OCI-LY7 (cell line): ENCODE results near the gene RAB1A. TPM values are rescaled to one million over a fixed set of nuclear protein-coding genes. Genes with fewer than 3 reads are reported as not detected.

Experiments
- BruUV-seq: library from RNA; stranded (reverse); fragments of 400-500 nt; replicated peaks from 2 replicates; lab custom pipeline; 2021; lab: Mats Ljungman, UMichigan
- CTCF ChIA-PET: fragments of 300-600 bp; sonication (Branson Sonifier 250); formaldehyde crosslinking; loops from one replicate; lab custom pipeline; 2022; ENCODE audit warnings: antibody characterized with exemption; ENCODE audit not compliant: unreplicated experiment; lab: Charles Lee
- POLR2A ChIA-PET: fragments of 300-600 bp; sonication (Branson Sonifier 250); formaldehyde crosslinking; loops from one replicate; lab custom pipeline; 2022; ENCODE audit warnings: antibody characterized with exemption; lab: Charles Lee
- DNase-seq: peaks from one replicate; pipeline ENCODE4 v3.0.0-alpha.2; 2015; ENCODE audit warnings: low spot score
- H2AFZ ChIP-seq: fragments of 200-600 bp; sonication (generic), shearing (Covaris generic); 2 replicates; pipeline ENCODE4 v1.6.1; 2014; ENCODE audit warnings: mild to moderate bottlenecking, antibody characterized with exemption, low read length, moderate library complexity
- H3K27ac ChIP-seq: fragments of 200-600 bp; sonication (generic); 2 replicates; pipeline ENCODE4 v1.5.1; 2014; ENCODE audit warnings: mixed run types, low read depth, mild to moderate bottlenecking, moderate library complexity, low read length, inconsistent platforms; ENCODE audit not compliant: poor library complexity, severe bottlenecking
- H3K36me3 ChIP-seq: fragments of 200-600 bp; sonication (generic); 2 replicates; pipeline ENCODE4 v1.6.1; 2014; ENCODE audit warnings: mild to moderate bottlenecking, antibody characterized with exemption, low read length, moderate library complexity, mixed read lengths; ENCODE audit not compliant: insufficient read depth
- H3K4me1 ChIP-seq: fragments of 200-600 bp; sonication (generic); 2 replicates; pipeline ENCODE4 v1.5.1; 2014; ENCODE audit warnings: mild to moderate bottlenecking, low read length; ENCODE audit not compliant: insufficient read depth, poor library complexity, severe bottlenecking
- H3K4me2 ChIP-seq: fragments of 200-600 bp; sonication (generic); 2 replicates; pipeline ENCODE4 v1.6.1; 2014; ENCODE audit warnings: mild to moderate bottlenecking, low read length
- H3K4me3 ChIP-seq: fragments of 200-600 bp; sonication (generic); 2 replicates; pipeline ENCODE4 v1.5.1; 2014; ENCODE audit warnings: mild to moderate bottlenecking, low read depth, low read length; ENCODE audit not compliant: poor library complexity, severe bottlenecking
- H3K79me2 ChIP-seq: fragments of 200-600 bp; sonication (generic); 2 replicates; pipeline ENCODE4 v1.6.1; 2016; ENCODE audit warnings: low read depth, mild to moderate bottlenecking, low read length, moderate library complexity, mixed read lengths; ENCODE audit not compliant: insufficient read depth
- H3K9me2 ChIP-seq: fragments of 200-600 bp; sonication (generic); 2 replicates; pipeline ENCODE4 v1.6.1; 2016; ENCODE audit warnings: mild to moderate bottlenecking, low read length, mixed read lengths; ENCODE audit not compliant: insufficient read depth
- H3K9me3 ChIP-seq: fragments of 200-600 bp; sonication (generic); 2 replicates; pipeline ENCODE4 v1.6.1; 2014; ENCODE audit warnings: mild to moderate bottlenecking, mixed run types, low read length, mixed read lengths
- H4K20me1 ChIP-seq: fragments of 200-600 bp; sonication (generic); 2 replicates; pipeline ENCODE4 v1.6.1; 2014; ENCODE audit warnings: mild to moderate bottlenecking, antibody characterized with exemption, low read length, moderate library complexity, mixed read lengths; ENCODE audit not compliant: insufficient read depth
- EZH2phosphoT487 ChIP-seq: fragments of 200-600 bp; sonication (generic); IDR thresholded peaks from 2 replicates; pipeline ENCODE4 v1.6.1; 2018; ENCODE audit warnings: low read depth, borderline replicate concordance, mild to moderate bottlenecking, mixed run types, antibody characterized with exemption, low read length, moderate library complexity, mixed read lengths
- intact Hi-C: fragments of 100-400 bp; cut with micrococcal nuclease; formaldehyde crosslinking; loops from one replicate; pipeline ENCODE4 v1.10.0; 2022; ENCODE audit not compliant: unreplicated experiment
- total RNA-seq, 2 experiments: library from RNA; depleted of rRNA in 1 of 2; stranded (reverse); fragments of >200 nt in 1 of 2; shearing (Covaris generic) in 1 of 2; gene quantifications; 2 replicates each; pipeline ENCODE4 v1.2.3, GENCODE V29; 2014 to 2022
- TF ChIP-seq, protein P1 (sequence below): fragments of 200-600 bp; sonication (generic); conservative IDR thresholded peaks from 2 replicates; pipeline ENCODE4 v1.5.1; 2014; ENCODE audit warnings: mild to moderate bottlenecking, antibody characterized with exemption, low read length, moderate library complexity, mixed read lengths

The RAB1A gene
- total RNA-seq, 2 experiments from 2014 or later: 39.7 to 75.4 TPM

DNA sequence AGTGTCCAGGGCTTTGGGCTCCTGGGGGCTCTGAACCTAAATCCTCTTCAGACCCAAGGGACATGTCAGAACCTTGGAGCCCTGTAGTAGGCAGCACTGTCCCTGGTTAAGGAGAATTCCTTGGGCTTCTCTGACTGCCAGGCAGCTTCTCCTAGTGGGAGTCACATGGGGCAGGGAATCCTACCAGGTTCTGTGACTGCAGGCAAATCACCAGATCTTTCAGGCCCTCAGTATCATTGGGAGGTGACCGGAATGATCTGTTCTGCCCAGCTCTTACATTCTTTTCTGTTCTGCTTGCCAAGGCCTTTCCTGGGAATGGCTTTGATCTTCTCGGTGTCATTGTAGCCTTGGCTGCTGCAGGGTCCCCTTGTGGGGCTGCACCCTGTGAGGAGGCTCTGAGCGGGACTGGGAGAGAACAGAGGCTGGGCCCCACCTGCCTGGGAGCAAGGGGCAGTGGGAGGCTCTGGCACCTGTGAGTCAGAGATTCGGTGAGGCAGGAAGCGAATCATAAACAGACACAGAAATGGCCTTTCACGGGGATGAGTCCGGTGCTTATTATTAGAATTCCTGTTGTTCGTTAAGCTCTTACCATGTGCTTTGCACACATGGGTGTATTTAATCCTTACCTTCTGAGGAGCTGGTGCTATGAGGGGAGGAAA lies 59.6 kb downstream of the RAB1A start:
- Histone ChIP-seq H3K36me3 (peaks cover 36% of the 10 kb centered on the region), H3K4me2 (peak overlapping the region; percentile 64), H3K4me1 (peaks cover 78% of the 10 kb centered on the region), H3K9me3 (no peaks in the 10 kb centered on the region), H3K27ac (peak overlapping the region; percentile 83), H3K79me2 (no peaks in the 10 kb centered on the region), H4K20me1 (no peaks in the 10 kb centered on the region), H3K9me2 (no peaks in the 10 kb centered on the region), H3K4me3 (peak overlapping the region; percentile 15), H2AFZ (no peak overlapping the region)
- ChIA-PET POLR2A (interaction anchor here (0.6 to 3.4 kb wide), 13 partner anchors 11 to 550 kb away, joined by 3 to 12 read pairs (median 3); partner anchors contain the start of gene CEP68), CTCF (interaction anchor here (0.7 to 2.8 kb wide), 5 partner anchors 8 to 99 kb away, joined by 3 to 18 read pairs (median 3); partner anchors contain the start of gene RAB1A)
- intact Hi-C loops: loop anchor here (5.0 kb wide), 1 partner anchor 157 kb away; the partner anchor contains the start of gene ACTR2
- no TSS peak for BruUV-seq
- no peak for TF ChIP-seq EZH2phosphoT487
- TF ChIP-seq, protein P1, sequence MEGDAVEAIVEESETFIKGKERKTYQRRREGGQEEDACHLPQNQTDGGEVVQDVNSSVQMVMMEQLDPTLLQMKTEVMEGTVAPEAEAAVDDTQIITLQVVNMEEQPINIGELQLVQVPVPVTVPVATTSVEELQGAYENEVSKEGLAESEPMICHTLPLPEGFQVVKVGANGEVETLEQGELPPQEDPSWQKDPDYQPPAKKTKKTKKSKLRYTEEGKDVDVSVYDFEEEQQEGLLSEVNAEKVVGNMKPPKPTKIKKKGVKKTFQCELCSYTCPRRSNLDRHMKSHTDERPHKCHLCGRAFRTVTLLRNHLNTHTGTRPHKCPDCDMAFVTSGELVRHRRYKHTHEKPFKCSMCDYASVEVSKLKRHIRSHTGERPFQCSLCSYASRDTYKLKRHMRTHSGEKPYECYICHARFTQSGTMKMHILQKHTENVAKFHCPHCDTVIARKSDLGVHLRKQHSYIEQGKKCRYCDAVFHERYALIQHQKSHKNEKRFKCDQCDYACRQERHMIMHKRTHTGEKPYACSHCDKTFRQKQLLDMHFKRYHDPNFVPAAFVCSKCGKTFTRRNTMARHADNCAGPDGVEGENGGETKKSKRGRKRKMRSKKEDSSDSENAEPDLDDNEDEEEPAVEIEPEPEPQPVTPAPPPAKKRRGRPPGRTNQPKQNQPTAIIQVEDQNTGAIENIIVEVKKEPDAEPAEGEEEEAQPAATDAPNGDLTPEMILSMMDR: 0 out of 2 replicates have a peak, but pooled peaks have one; percentile 28
- peak; percentile 76 for DNase-seq

DNA sequence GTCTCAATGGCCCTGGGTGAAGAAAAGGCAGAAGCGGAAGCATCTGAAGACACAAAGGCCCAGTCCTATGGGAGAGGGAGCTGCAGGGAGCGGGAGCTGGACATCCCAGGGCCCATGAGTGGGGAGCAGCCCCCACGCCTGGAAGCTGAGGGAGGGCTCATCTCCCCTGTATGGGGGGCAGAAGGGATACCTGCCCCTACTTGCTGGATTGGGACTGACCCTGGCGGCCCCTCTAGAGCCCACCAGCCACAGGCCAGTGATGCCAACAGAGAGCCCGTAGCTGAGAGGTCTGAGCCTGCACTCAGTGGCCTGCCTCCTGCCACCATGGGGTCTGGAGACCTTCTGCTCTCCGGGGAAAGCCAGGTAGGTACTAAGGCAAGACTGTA lies 60.5 kb downstream of the RAB1A start:
- no TSS peak for BruUV-seq
- Histone ChIP-seq H3K27ac (peak overlapping the region; percentile 83), H3K4me2 (peak overlapping the region; percentile 64), H3K79me2 (no peaks in the 10 kb centered on the region), H3K36me3 (peaks cover 36% of the 10 kb centered on the region), H4K20me1 (no peaks in the 10 kb centered on the region), H3K9me3 (no peaks in the 10 kb centered on the region), H3K4me3 (no peak overlapping the region), H3K4me1 (peaks cover 86% of the 10 kb centered on the region), H2AFZ (no peak overlapping the region), H3K9me2 (no peaks in the 10 kb centered on the region)
- no peak for TF ChIP-seq EZH2phosphoT487
- TF ChIP-seq, protein P1: no peak
- POLR2A ChIA-PET: interaction anchor here (0.5 to 1.6 kb wide), 5 partner anchors 26 to 99 kb away, joined by 3 to 4 read pairs (median 3); no protein-coding TSS in a partner anchor
- no peak for DNase-seq
- intact Hi-C loops: no loop called here
- CTCF ChIA-PET: interaction anchor here (0.8 kb wide), 1 partner anchor 100 kb away, joined by 4 read pairs; no protein-coding TSS in a partner anchor
